ENCODE results near the gene ENTR1. TPM values are rescaled to one million over a fixed set of nuclear protein-coding genes. Genes with fewer than 3 reads are reported as not detected.

ENTR1 gene
- total RNA-seq, 6 experiments from 2014 or later: 40.8 to 55.1 (median 43.7) TPM

DNA sequence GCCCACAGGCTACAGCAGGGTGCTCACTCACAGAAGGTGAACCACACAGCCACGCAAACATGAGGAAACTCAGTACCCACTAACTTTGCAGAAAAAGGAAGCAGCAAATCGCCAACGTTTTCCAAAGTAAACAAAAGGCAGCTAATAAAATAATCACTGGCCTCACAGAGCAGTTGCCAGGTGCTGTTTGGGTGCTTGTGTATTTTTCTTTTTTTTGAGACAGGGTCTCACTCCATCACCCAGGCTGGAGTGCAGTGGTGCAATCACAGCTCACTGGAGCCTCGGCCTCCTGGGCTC lies 14.2 kb downstream of the ENTR1 start:
- no peaks in the 10 kb centered on the region for H3K9me3 Mint-ChIP-seq
- TF ChIP-seq, protein P1, sequence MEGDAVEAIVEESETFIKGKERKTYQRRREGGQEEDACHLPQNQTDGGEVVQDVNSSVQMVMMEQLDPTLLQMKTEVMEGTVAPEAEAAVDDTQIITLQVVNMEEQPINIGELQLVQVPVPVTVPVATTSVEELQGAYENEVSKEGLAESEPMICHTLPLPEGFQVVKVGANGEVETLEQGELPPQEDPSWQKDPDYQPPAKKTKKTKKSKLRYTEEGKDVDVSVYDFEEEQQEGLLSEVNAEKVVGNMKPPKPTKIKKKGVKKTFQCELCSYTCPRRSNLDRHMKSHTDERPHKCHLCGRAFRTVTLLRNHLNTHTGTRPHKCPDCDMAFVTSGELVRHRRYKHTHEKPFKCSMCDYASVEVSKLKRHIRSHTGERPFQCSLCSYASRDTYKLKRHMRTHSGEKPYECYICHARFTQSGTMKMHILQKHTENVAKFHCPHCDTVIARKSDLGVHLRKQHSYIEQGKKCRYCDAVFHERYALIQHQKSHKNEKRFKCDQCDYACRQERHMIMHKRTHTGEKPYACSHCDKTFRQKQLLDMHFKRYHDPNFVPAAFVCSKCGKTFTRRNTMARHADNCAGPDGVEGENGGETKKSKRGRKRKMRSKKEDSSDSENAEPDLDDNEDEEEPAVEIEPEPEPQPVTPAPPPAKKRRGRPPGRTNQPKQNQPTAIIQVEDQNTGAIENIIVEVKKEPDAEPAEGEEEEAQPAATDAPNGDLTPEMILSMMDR (IDR thresholded peaks at IDR 0.05): no peak
- H3K27me3 Mint-ChIP-seq (ENCODE audit: insufficient read depth): 0 out of 2 replicates have a peak, but pooled peaks cover 2% of the 10 kb centered on the region
- H3K36me3 Mint-ChIP-seq (ENCODE audit: low read depth): peaks cover 13% of the 10 kb centered on the region
- H3K27ac Mint-ChIP-seq: no peak overlapping the region
- peaks cover 14% of the 10 kb centered on the region for H3K4me1 Mint-ChIP-seq (ENCODE audit: low read depth)
- H3K4me3 Mint-ChIP-seq: no peak overlapping the region
- DNase-seq: no peak

DNA sequence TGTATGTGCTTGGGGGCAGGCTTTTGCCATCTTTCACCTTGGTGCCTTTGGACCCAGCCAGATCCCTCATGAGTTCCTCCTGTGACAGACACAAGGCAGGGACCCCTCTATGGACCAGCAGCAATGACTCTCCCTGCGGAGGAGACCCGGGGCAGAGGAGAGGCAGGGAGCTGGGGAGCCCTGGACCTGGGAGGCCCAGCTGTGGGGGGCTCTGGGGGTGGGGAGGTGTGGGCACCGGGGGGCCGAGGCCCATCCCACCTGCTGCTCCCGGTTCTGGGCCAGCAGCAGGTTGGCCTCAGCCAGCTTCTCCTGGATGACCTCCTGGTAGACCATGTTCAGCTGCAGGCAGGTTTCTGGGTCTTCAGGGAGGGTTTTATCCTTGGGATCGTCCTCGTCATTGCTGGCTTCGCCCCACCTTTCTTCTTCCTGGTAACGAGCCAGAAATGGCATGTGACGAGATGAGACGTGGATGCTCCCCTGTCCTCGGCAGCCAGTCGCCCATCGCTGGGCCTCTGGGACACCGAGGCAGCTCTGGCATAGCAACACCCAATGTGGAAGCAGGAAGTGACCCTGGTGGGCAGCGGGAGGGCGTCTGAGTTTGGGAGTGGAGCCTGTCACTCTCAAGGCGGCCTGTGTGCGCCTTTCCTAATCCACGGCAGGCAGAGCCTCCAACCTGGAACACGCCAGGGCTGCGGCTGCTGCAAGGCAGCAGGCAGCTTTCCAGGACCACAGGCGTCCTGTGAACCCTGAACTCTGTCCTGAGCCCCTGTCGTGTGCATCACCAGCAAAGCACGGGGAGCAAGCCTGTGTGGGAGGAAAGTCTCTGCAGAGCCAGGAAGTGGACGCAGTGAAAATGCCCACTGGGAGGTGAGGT lies 14.8 kb downstream of the ENTR1 start:
- Mint-ChIP-seq H3K27me3 (ENCODE audit: insufficient read depth) (0 out of 2 replicates have a peak, but pooled peaks cover 2% of the 10 kb centered on the region), H3K36me3 (ENCODE audit: low read depth) (peaks cover 16% of the 10 kb centered on the region), H3K9me3 (no peaks in the 10 kb centered on the region), H3K27ac (no peak overlapping the region), H3K4me1 (ENCODE audit: low read depth) (peaks cover 14% of the 10 kb centered on the region), H3K4me3 (no peak overlapping the region)
- TF ChIP-seq, protein P1 (IDR thresholded peaks at IDR 0.05): no peak
- DNase-seq: no peak

DNA sequence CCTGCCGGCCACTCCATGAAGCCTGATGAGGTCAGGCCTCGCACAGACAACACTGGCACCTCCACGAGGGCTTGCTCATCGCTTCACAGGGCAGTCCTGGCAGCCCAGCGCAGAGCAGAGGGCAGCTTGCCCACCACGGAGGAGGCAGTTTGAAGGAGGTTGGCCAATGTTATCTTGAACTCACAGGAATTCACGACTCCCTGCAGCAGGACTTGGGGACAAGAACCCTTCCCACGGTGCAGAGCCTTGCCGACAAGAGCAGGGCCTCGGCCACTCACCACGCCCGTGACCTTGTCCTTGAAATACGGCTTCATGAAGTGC lies 15.4 kb downstream of the ENTR1 start:
- TF ChIP-seq, protein P1 (IDR thresholded peaks at IDR 0.05): no peak
- H3K4me1 Mint-ChIP-seq (ENCODE audit: low read depth): peaks cover 14% of the 10 kb centered on the region
- H3K4me3 Mint-ChIP-seq: no peak overlapping the region
- 0 out of 2 replicates have a peak, but pooled peaks cover 2% of the 10 kb centered on the region for H3K27me3 Mint-ChIP-seq (ENCODE audit: insufficient read depth)
- H3K27ac Mint-ChIP-seq: no peak overlapping the region
- no peak for DNase-seq
- H3K9me3 Mint-ChIP-seq: no peaks in the 10 kb centered on the region
- H3K36me3 Mint-ChIP-seq (ENCODE audit: low read depth): peaks cover 16% of the 10 kb centered on the region

DNA sequence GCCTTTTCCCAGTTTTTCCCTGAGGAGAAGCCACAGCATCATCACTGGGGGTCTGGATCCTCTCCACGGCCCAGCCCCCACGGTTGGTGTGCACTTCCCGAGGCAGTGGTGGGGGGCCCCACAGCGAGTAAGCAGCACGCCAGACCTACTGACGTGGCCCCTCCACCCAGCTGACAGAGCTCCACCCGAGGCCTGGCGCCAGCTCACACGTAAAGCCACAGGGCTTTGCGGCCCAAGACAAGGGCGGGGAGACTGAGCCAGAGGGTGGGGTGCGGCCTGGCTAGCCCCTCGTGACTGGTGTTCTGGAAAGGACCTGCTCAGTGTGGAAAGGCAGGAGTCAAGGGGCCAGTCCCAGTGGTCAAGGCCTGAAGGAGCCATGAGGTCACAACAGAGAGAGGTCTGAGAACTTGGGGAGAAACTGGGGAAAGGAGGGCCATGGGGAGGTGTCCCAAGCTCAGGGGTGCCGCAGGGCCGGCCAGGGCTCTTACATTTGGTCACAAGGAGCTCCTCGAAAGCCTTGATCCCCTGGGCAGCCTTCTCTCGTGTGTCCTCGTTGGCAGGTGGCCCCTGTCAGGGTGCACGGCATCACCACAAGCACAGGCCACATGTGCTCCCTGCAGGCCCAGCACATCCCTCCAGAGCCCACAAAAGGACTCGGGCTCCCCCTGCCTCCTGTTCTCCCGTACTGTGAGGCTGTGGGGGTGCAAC lies 15.9 kb downstream of the ENTR1 start:
- no peak overlapping the region for H3K4me3 Mint-ChIP-seq
- TF ChIP-seq, protein P1 (IDR thresholded peaks at IDR 0.05): no peak
- H3K36me3 Mint-ChIP-seq (ENCODE audit: low read depth): peaks cover 20% of the 10 kb centered on the region
- no peaks in the 10 kb centered on the region for H3K9me3 Mint-ChIP-seq
- H3K4me1 Mint-ChIP-seq (ENCODE audit: low read depth): peaks cover 14% of the 10 kb centered on the region
- H3K27ac Mint-ChIP-seq: no peak overlapping the region
- 0 out of 2 replicates have a peak, but pooled peaks cover 2% of the 10 kb centered on the region for H3K27me3 Mint-ChIP-seq (ENCODE audit: insufficient read depth)
- no peak for DNase-seq

DNA sequence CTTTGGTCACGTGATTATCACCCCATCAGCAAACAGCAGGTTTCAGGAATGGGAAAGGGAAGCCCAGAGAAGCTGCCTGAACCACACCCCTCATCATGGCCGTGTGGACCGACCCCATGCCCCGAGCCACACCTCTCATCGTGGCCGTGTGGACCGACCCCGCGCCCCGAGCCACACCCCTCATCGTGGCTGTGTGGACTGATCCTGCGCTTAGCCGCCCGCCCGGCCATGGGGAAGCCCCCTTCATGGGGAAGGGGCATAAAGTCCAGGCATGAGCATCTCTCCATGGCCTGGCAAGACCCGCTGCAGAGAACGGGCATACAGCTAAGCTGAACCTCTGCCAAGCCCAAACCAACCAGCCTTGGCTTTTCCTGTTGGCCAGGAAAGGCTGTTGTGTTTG lies 16.9 kb downstream of the ENTR1 start:
- DNase-seq: no peak
- Mint-ChIP-seq H3K9me3 (no peaks in the 10 kb centered on the region), H3K4me3 (no peak overlapping the region), H3K27me3 (ENCODE audit: insufficient read depth) (0 out of 2 replicates have a peak, but pooled peaks cover 2% of the 10 kb centered on the region), H3K27ac (no peak overlapping the region), H3K4me1 (ENCODE audit: low read depth) (peaks cover 5% of the 10 kb centered on the region), H3K36me3 (ENCODE audit: low read depth) (peaks cover 20% of the 10 kb centered on the region)
- TF ChIP-seq, protein P1 (IDR thresholded peaks at IDR 0.05): no peak

All from HFFc6 (cell line).